ENCODE results near the gene PLAAT2.

GRCh38 chr11:63609536-63609935, 46.4 kb upstream of the PLAAT2 start:
- TF ChIP-seq POLR2A (IDR thresholded peaks at IDR 0.05; ENCODE audit: low read depth, low read length) (no peak), POLR2AphosphoS5 (IDR thresholded peaks at IDR 0.05; ENCODE audit: low read depth, low read length) (no peak), TAF1 (IDR thresholded peaks at IDR 0.05; ENCODE audit: borderline replicate concordance, low read depth, low read length) (no peak)

All from GM12892 (cell line).